NCI-H1417 treated with DMSO at 0.1 percent for 48 hours (cell line): ENCODE results near the gene NRROS.
"Not testable (repeated sequence)": the region's sequence is repeated elsewhere in the genome, so short reads cannot be mapped to it uniquely, and the experiment has no call there.

ENCODE experiments used
- DNase-seq: peaks from one replicate; lab custom pipeline; 2025; lab: John Stamatoyannopoulos, UW

NRROS gene

DNA sequence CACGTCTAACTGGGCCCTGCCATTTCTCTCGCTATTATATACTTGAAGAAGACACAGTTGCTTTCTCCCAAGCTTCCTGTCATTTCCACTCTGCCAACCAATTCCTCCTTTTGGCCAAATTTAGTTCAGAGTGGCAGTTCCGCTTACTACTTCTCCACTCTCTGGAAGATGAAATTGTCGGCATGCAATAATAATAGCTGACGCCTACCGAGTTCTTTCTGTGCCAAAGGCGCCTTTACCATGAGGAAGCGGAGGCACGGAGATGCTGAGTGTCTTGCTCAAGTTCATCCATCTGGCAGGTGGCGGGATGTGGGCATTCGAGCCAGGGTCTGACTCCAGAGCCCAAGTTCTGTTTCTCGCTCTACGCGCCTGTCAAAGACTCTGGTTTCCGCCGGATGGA is 14.6 kb upstream of the NRROS start:
- DNase-seq: no peak

DNA sequence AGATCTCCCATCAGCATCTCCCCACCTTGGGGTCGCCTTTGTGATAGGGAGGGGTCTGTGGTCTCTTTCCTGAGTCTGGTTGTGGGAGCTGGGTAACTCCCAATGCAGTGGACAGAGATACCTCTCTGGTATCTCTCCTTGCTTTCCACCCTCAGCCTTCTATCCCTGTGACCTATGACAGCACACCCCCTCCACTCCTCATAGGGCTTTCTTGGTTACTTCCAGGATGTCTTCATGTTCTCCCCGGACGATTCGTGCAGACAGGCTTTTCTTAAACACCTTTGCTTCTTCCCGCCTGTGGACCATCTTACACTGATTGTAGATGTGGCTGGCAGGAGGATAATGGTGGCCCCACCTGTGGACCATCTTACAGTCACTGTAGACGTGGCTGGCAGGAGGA is 14.2 kb upstream of the NRROS start:
- DNase-seq: no peak

DNA sequence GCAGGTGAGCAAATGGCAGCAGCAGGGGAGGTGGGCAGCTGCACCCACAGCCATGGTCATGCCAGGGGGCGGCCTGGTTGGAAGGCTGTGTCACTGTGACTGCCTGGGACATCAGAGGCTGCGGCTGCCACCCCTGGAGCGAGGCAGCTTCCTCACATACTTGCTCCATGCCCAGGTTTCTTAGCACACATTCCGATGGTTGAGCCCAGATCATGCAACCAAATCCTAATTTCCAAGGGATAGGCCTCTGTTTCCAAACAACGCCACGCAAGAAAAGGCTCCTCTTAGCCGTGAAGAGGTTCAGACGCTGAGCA is 11.6 kb upstream of the NRROS start:
- no peak for DNase-seq

DNA sequence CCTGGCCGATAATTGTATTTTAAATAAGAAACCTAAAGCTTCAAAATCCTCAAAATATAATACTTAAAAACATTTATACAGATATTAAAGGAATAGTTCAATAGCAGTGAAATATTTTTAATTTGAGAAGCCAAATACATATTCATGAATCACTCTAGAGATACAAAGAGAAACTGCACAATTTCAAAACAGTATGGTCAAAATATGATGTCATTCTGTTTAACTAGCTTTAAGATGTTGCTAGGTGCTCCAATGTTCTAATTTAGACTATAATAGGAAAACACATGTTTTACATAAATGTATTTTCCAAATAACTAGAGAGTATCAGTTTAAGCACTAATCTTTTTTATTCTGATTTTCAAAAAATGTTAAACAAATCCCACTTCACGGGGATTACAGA is 10.3 kb upstream of the NRROS start:
- DNase-seq: no peak

DNA sequence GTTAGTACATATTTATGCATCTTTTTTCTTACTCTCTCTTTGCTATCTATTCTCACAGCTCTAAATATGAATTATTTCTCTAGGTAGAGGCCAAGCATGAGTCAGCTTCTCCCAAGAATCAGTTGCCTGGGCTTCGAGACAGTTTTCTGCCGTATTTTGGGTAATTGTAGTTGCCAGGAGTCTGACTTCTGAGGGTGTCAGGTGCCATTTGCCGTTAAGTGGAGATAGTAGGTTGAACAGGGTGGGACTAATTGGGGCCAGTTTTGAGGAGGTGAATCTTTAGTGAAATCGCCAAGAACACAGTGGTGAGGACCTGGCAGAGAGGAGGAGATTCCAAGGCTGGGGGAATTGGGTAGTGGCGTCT is 7.8 kb upstream of the NRROS start:
- no peak for DNase-seq

DNA sequence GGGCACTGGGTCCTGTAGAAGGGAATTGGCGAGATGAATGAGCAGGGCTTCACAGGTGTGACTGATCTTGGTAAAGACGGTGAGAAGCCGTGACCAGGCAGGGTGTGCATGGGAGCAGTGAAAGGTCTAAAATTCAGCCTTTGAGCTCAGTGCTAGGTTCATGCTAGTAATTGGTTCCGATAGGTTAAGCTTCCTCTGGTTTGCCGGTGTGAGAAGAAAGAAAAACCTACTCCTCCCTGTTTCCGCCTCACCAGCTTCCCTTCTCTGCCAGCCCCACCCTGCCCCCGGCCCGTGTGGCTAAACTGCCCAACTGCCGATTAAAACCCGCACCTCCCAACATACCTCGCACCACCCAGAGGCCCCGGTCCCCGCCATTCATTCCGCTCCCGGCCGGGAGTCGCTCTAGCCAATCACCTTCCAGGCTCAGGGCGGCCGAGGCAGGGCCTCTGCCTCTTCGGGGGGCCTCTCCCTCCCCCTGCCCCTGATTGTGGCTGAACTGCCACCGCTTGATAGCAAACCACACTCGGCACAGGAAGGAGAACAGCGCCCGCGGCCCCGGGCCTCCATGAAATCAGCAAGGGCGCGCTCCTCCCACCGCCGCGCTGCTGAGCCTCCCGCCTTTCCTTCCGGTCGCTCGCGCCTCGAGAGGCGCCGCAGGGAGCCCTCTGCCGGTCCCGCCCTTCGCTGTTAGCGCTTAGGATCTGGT is 7.3 kb upstream of the NRROS start:
- DNase-seq: peak; percentile 90

DNA sequence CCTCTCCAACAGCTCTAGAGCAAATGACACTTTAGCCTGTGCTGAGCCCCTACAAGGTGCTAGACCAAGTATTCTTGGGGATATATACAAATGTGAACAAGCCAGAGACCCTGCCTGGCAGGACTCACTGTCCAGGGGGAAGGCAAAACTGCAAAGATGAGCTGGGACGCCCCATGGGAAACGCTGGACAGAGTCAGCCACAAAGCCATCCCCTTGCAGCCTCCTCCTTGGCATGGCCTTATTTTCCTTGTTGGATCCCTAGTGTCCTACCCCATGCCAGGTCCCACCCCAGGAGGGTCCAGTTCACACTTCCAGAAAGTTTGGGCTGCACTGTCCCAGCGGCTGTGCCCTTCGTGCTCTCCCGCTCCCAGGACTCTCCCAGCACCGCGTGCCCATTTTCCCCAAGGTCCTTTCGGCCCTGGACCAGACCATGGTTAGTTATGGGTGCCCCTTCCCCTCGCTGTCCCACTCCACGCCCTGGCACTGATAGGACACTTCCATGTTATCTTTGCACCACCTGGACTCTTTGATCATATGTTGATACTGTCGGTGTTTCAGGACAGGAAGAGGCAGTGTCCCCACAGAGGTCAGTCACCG is 5.8 kb upstream of the NRROS start:
- no peak for DNase-seq

DNA sequence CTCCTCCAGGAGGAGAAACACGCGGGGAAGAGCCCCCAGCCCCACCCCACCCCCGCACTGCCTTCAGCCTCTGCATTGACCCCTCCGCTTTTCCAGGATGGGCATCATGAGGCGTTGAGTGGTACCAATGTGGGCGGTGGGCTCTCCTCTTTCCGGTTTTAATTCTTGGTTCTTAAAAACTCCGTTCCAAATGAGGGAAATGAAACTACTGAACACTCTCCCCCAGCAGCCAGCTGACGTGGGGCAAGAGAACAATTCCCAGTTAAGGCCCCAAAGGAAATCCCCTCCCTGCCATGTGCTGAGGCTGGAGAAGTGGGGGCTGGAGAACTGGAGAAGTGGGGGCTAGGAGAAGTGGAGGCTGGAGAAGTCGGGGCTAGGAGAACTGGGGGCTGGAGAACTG is 5.3 kb upstream of the NRROS start:
- no peak for DNase-seq

DNA sequence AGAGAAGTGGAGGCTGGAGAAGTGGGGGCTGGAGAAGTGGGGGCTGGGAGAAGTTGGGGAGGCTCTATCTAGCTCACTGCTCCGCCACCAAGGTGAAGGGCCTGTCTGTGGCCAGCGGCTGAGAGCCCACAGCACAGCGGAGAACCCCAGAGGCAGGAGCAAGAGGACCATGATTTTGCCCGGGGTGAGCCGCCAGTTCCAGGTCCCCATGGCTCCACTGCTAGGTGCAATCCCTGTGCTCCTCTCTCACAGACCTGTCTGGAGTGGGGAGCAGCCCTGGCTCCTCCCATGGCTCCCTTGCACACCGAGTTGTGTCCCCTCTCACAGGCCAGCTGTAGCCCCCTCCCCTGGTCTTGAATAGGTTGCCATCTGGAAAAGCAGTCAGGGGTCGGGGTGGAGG is 4.7 kb upstream of the NRROS start:
- DNase-seq: no peak

DNA sequence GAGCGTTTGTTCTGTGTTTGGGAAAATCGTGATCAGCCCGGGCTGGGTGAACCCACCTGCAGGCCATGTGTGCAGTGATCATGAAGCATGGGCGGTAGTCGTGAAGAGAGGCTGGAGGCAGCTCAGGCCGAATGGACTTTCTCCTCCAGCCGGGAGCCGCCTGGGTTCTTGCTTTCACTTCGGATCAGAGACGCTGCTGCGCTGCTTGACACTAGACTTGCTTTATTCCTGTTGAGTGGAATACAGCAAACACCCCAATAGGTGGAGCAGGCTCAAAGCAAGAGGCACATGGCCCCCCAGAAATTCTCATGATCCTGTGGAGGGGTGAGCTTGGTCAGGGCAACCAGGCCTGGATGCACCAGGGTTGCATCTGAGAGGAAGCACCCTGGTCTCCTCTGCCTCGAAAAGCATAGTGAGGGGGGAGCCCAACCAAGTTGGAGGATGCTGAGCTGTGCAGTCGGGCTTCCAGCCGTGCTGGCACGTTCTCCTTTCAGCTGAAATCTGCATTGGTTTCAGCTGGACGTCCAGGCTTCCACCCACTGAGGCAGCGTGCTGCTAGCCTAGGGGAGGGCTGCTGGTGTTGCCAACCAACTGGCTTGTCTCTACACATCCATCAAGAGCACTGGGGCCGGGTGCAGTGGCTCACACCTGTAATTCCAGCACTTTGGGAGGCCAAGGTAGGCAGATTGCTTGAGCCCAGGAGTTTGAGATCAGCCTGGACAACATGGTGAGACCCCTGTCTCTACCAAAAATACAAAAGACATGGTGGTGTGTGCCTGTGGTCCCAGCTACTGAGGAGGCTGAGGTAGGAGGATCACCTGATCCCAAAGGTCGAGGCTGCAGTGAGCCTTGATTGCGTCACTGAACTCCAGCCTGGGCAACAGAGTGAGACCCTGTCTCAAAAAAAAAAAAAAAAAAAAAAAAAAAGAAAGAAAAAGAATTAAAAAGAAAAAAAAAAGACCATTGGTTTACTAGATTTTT is 2.8 kb upstream of the NRROS start:
- no peak for DNase-seq

DNA sequence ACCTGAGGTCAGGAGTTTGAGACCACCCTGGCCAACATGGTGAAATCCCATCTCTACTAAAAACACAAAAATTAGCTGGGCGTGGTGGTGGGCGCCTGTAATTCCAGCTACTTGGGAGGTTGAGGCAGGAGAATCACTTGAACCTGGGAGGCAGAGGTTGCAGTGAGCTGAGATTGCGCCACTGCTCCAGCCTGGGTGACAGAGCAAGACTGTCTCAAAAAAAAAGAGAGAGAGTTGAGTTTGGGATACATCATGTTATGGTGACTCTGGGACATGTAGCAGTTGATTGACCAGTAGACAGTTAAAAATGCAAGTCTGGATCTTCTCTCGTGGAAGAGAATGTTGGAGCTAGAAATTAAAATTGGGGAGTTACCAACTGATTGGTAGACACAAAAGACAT is 1.6 kb upstream of the NRROS start:
- not testable (repeated sequence) for DNase-seq

DNA sequence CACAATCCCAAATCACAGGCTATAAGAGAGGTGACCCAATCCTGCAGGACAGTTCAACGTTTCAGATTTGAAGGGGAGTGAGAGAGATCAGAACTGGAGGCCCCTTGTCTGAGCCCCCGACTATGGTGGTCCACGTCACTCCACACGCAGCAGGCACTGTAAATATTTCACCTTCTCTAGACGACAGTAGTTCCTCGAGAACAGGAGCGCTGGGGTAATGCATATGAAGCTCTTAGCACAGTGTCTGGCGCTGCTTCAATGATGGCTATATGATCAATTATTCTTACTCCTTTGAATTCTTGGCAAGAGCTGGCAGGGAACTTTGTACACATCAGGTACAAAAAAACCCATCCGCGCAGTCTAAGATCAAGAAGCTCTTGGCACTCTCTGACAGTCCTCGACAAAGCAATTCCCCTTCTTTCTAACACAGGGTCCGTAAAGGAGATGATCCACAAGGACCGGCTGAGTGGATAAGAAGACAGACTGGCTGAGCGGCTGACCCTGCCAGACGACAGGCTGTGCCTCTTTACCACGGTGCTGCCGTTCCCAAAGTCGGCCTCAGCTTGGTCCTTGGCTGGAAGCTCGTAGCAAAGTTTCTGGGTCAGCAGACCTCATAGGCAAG is 522 bp upstream of the NRROS start:
- no peak for DNase-seq

DNA sequence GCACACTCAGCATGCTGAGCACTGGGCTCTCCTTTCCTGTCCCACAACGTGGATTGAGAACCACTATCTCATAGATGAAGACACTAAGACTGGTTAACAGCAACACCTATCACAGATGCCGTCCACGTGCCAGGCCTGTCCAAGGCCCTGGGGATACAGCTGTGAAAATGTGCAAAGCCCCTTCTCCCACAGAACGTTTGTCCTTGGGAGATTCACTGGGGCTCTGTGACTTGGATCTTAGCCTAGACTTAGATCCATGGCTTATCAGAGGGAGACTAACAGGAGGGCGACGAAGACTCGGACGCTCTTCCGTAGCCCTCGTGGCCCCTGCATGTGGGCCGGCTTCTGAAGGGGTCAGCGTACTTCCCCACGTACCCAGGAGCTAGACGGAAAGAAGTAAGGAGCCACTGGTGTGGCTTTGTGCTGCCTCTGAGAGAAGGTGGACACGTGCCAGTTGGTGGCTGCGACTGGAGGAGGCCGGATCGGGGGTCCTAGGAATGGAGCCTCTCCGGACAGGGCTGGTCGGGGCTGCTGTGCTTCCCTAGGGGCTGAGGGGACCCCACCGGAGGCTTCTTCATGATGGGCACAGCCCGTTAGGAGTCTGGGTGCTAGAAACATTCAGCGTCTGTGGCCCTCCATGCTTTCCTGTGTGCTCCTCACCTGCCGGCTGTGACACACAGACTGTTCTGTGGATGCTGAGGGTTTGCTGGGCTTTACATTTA is 964 bp downstream of the NRROS start:
- DNase-seq: no peak

DNA sequence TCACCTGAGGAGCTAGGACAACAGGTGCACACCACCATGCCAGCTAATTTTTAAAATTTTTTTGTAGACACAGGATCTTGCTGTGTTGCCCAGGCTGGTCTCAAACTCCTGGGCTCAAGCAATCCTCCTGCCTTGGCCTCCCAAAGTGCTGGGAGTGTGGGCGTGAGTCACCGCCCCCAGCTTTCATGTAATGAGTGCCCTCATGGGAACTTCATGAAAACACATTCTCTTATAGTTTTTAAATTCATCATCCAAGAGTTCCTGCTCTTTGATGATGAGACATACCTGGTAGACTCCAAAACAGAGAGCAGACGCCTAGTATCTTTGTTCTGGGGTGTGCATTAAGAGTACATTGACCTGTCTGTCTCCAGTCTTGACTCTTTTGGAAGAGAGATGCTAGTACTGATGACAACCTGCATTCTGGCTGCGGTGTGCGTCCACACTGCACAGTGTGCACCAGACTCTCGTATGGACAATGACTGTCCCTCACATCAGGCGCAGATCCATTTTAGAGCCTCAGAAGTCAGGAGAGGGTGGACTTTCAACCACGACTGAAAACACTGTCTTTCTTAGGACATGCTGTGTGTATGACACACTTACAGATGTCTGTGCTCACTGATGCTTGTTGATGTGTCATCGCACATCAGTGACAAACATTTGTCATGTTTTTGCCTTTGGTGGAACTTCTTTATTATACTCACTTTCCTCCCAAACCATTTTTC is 2.0 kb downstream of the NRROS start:
- DNase-seq: no peak

DNA sequence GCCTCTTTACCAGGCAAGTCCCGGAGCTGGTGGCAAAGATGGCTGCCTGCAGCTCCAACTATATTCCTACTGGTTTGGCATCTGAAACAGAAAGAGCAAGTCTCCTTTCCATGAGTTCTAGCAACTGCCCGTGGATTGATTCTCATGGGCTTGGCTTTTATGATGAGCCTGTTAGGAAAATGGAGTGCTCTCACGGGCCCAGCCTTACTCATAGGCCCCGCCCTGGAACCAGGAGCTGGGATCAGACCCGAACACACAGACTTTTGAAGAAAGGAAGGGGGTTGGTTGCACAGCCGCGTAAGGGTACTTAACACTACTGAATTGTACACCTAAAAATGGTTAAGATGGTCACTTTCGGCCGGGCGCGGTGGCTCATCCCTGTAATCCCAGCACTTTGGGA is 2.9 kb downstream of the NRROS start:
- no peak for DNase-seq

DNA sequence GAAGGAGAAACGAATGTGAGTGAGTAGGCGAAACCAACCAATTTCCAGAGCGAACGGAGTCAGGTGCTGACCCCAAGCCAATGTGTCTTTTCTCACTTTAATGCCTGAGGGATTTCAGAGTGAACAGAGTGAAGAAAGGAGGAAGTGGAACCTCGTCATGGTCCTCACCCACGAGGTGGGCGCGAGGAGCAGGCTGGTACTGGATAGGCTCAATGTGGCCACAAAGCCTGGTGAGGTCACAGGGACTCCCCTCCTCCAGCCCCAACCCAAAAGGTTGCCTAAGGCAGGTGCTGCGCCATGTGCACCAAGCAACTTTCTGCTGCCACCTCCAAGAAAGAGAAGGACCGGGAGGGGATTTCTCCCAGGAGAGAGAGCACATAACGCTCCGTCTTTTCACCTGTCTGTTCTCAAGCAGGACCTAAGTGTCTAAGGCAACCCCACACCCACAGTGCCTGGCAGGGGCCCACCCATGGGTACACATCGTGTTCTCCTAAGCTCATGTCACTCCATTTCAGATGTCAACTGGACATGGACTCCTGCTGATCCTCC is 3.8 kb downstream of the NRROS start:
- DNase-seq: no peak

DNA sequence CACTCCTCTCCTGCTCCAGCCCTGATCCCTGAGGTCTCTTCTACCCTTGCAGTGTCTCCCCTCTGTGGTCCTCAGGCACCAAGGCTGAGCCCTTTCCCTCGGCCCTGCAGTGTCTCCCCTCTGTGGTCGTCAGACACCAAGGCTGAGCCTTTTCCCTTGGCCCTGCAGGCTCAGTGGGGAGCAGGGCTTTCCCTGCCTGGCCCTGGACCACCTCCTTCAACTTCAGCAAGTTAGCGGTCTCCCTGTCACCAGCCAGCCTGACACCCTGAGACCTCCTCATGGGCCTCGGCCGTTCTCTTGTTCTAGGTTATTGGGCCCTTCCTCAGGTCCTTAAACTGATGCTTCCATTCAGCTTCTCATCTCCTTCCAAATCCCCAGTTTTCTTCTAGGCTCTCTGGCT is 4.3 kb downstream of the NRROS start:
- DNase-seq: no peak

DNA sequence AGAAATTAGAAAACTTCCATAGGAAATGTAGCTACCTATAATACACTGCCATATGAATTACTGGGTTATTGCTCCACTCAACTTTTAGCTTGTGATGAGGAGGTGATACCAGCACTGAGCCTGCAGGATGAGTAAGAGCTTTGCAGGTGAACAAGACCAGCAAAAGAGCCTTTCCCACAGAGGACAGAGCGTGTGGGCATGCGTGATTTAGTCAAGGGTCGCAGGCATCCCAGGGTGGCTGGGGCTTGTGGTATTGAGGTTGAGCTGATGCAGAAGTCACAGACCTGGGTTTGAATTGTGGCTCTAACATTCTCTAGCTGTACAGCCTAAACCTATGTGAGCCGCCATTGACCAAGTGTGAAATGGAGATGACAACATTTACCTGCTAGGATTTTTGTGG is 5.6 kb downstream of the NRROS start:
- no peak for DNase-seq

DNA sequence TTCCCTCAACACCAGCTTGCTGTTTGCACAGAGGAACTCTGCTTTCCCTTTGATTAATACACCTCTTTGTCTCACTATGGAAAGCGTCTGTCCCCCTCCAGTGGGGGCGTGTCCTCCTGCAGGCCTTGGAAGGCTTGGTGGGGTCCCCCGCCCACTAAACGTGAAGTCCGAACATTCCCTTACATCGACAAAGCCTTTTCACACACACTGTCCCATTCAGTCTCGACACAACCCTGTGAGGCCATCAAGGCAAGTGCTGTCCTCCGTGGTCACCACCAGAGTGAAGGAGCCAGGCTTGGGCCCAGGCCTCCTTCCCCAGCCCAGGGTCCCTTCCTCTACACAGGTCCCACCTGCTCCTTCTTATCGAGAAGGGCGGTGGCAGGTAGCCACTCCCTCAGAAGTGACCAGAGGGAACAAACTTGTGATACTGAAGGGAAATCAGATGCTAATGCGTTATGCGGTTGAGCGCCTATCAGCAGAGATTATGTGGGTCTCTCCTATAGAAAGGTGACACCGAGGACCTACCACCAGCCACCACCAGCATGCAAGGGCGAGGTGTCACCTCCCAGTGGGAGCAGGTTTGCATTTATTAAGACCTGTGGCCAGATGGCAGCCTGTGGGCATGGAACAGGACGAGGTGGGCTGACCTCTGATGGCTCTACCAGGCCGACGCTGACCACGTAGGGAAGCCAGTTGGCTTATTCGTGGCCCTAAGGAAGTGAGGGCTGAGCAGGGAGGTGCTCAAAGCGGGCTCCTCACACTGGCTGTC is 6.6 kb downstream of the NRROS start:
- no peak for DNase-seq

DNA sequence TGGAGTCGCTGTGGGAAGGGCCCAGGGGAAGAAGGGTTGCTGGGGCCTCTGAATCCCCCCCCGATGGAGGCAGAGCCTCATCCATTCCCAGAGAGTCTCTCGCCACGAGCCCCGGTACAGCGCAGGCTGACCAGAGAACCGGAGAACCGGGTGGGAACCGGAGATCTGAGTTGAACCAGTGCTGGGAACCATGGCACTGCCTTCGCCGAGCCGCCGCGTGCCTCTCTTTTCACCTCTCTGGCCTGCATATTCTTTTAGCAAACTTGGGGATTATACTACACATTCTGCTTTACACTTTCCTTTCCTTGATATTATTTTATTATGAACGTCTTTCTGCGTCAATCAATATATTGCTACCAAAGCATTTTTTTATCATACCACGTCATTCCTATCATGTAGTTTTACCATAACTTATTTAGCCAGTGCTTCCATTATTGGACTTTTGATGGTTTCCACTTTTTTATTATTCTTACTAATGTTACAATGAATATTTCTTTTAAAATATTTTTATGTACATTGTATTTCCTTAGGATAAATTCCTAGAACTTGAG is 7.2 kb downstream of the NRROS start:
- no peak for DNase-seq
